GM12864 (cell line): ENCODE results near the gene TRIP6.

Source experiments
- DNase-seq: peaks from one replicate; pipeline ENCODE4 v3.0.0-alpha.2; 2011; ENCODE audit warnings: low read depth
- H3K4me3 ChIP-seq: 2 replicates; pipeline ENCODE4 v1.5.1; 2011; ENCODE audit warnings: mild to moderate bottlenecking, low read depth, low read length, control low read depth
- CTCF ChIP-seq: IDR thresholded peaks from 2 replicates; pipeline ENCODE4 v1.5.1; 2011; ENCODE audit warnings: low read depth, mild to moderate bottlenecking, moderate library complexity, low read length, control low read depth, inconsistent platforms; ENCODE audit errors: missing control alignments

TRIP6 gene

GRCh38 chr7:100891568-100892247, 24.5 kb downstream of the TRIP6 start:
- TF ChIP-seq CTCF: no peak
- H3K4me3 ChIP-seq: no peak overlapping the region
- no peak for DNase-seq

- DNase-seq: no peak
- H3K4me3 ChIP-seq: no peak overlapping the region
- no peak for TF ChIP-seq CTCF
Observed at GRCh38 chr7:100892364-100893317, 25.5 kb downstream of the TRIP6 start.

- no peak for TF ChIP-seq CTCF
- no peak for DNase-seq
- H3K4me3 ChIP-seq: no peak overlapping the region
Observed at GRCh38 chr7:100893318-100893895, 26.2 kb downstream of the TRIP6 start.

GRCh38 chr7:100893910-100894721, 26.9 kb downstream of the TRIP6 start:
- no peak overlapping the region; the same call in none of the 2 replicates for H3K4me3 ChIP-seq
- no peak for DNase-seq
- TF ChIP-seq CTCF: no peak

- peak overlapping the region; percentile 50 for H3K4me3 ChIP-seq
- TF ChIP-seq CTCF: peak; percentile 81
- no peak for DNase-seq
Observed at GRCh38 chr7:100894860-100895700, 27.9 kb downstream of the TRIP6 start.

- no peak for TF ChIP-seq CTCF
- DNase-seq: no peak
- H3K4me3 ChIP-seq: peak within 1 kb of the TSS; percentile 50
Observed at GRCh38 chr7:100895701-100895955, 28.4 kb downstream of the TRIP6 start, which contains the start of gene ACHE. Gene ACHE (minus strand): TSS chr7:100895888. CDS start chr7:100894232, 1,656 bp downstream.
